Endothelial cell of umbilical vein (primary cell): ENCODE results near the gene ALK. TPM values are rescaled to one million over a fixed set of nuclear protein-coding genes. Genes with fewer than 3 reads are reported as not detected.

Source experiments
- BruUV-seq: library from RNA; stranded (reverse); fragments of 400-500 nt; replicated peaks from 2 replicates; lab custom pipeline; 2021; lab: Mats Ljungman, UMichigan
- CTCF ChIA-PET: fragments of 300-600, 350-600 bp; sonication (Branson Sonifier 250); formaldehyde crosslinking; loops from one replicate; lab custom pipeline; 2021; ENCODE audit warnings: antibody characterized with exemption, inconsistent platforms; lab: Charles Lee
- POLR2A ChIA-PET: fragments of 300-600, 350-600 bp; sonication (Branson Sonifier 250); formaldehyde crosslinking; loops from one replicate; lab custom pipeline; 2021; ENCODE audit warnings: antibody characterized with exemption, inconsistent platforms; lab: Charles Lee
- DNase-seq: peaks from one replicate; pipeline ENCODE4 v3.0.0-alpha.2; 2011; ENCODE audit warnings: low read depth, low spot score
- FAIRE-seq: peaks from 2 replicates; lab custom pipeline; 2011; peaks lifted over from hg19 to GRCh38; lab: Jason Lieb, UNC
- H2AFZ ChIP-seq: 2 replicates; pipeline ENCODE4 v1.6.0; 2012; ENCODE audit warnings: low read depth, low read length, control low read depth, inconsistent platforms
- H3K27ac ChIP-seq: 2 replicates; pipeline ENCODE4 v1.5.1; 2011; ENCODE audit warnings: low read depth, mild to moderate bottlenecking, control low read depth, low read length, moderate library complexity; ENCODE audit not compliant: insufficient read depth
- H3K27me3 ChIP-seq, 2 experiments: 2 replicates each; pipeline versions ENCODE4 v1.6.0 to v1.6.1; 2011; ENCODE audit warnings: low read length in 2 of 2, mixed read lengths in 1 of 2; ENCODE audit not compliant: control insufficient read depth in 2 of 2, insufficient read depth in 2 of 2
- H3K36me3 ChIP-seq, 2 experiments: 2 replicates in 1 of 2; 3 replicates in 1 of 2; pipeline ENCODE4 v1.5.1; 2011; ENCODE audit warnings: low read length in 2 of 2, mild to moderate bottlenecking in 1 of 2, moderate library complexity in 1 of 2; ENCODE audit not compliant: control insufficient read depth in 2 of 2, insufficient read depth in 2 of 2; ENCODE audit errors: extremely low read depth in 1 of 2
- H3K4me1 ChIP-seq: 3 replicates; pipeline ENCODE4 v1.5.1; 2011; ENCODE audit warnings: mild to moderate bottlenecking, low read length; ENCODE audit not compliant: control insufficient read depth, insufficient read depth; ENCODE audit errors: extremely low read depth
- H3K4me2 ChIP-seq: 2 replicates; pipeline ENCODE4 v1.6.1; 2011; ENCODE audit warnings: low read length, control low read depth, mixed read lengths; ENCODE audit not compliant: insufficient read depth
- H3K4me3 ChIP-seq, 3 experiments: fragments of 200-600 bp in 1 of 3; sonication (generic), shearing (Covaris generic) in 1 of 3; replicated peaks in 1 of 3; 2 replicates each; pipeline ENCODE4 v1.5.1; 2011 to 2016; ENCODE audit warnings: control low read depth in 3 of 3, low read length in 3 of 3, mild to moderate bottlenecking in 2 of 3, inconsistent platforms in 1 of 3, low read depth in 1 of 3, moderate library complexity in 1 of 3; ENCODE audit not compliant: insufficient read depth in 1 of 3
- H3K79me2 ChIP-seq: 2 replicates; pipeline ENCODE4 v1.6.0; 2012; ENCODE audit warnings: low read length, inconsistent platforms; ENCODE audit not compliant: control insufficient read depth, insufficient read depth
- H3K9ac ChIP-seq: replicated peaks from 2 replicates; pipeline ENCODE3; 2011; ENCODE audit warnings: low read length, control low read depth; ENCODE audit not compliant: insufficient read depth; ENCODE audit errors: extremely low read depth
- H3K9me1 ChIP-seq: replicated peaks from 3 replicates; pipeline ENCODE4 v1.6.0; 2011; ENCODE audit warnings: mild to moderate bottlenecking, low read length; ENCODE audit not compliant: control insufficient read depth, insufficient read depth; ENCODE audit errors: extremely low read depth
- H3K9me3 ChIP-seq: replicated peaks from 2 replicates; pipeline ENCODE4 v1.5.1; 2012; ENCODE audit warnings: low read length, inconsistent platforms; ENCODE audit not compliant: control insufficient read depth, insufficient read depth
- H4K20me1 ChIP-seq: replicated peaks from 2 replicates; pipeline ENCODE3; 2011; ENCODE audit warnings: mild to moderate bottlenecking, low read length; ENCODE audit not compliant: control insufficient read depth, insufficient read depth; ENCODE audit errors: extremely low read depth
- EZH2 ChIP-seq: IDR thresholded peaks from 2 replicates; pipeline ENCODE4 v1.6.1; 2012; ENCODE audit warnings: borderline replicate concordance, low read depth, mild to moderate bottlenecking, moderate library complexity, low read length, inconsistent platforms; ENCODE audit not compliant: severe bottlenecking
- GATA2 ChIP-seq: IDR thresholded peaks from 2 replicates; pipeline ENCODE4 v1.7.0; 2011; ENCODE audit warnings: low read depth, mild to moderate bottlenecking, moderate library complexity, mixed read lengths, low read length; ENCODE audit not compliant: insufficient read length, insufficient read depth
- MAX ChIP-seq: IDR thresholded peaks from 2 replicates; pipeline ENCODE4 v1.6.1; 2011; ENCODE audit not compliant: insufficient read depth, insufficient read length
- MYC ChIP-seq: IDR thresholded peaks from one replicate; pipeline ENCODE4 v1.6.1; 2011; ENCODE audit warnings: mild to moderate bottlenecking, low read depth, low read length
- POLR2AphosphoS5 ChIP-seq: IDR thresholded peaks from 2 replicates; pipeline ENCODE4 v1.6.1; 2012; ENCODE audit warnings: low read depth, mild to moderate bottlenecking, control low read depth, low read length, moderate library complexity; ENCODE audit not compliant: insufficient read depth
- dilution Hi-C: fragments of 300-500 bp; cut with MboI; formaldehyde crosslinking; loops from one replicate; pipeline ENCODE4 v1.15.0; 2019; ENCODE audit warnings: low sequenced_read_pairs; ENCODE audit not compliant: extremely low pct_ligation_motif_present
- intact Hi-C: fragments of 100-400 bp; cut with micrococcal nuclease; formaldehyde crosslinking; loops from one replicate; pipeline ENCODE4 v1.10.0; 2022
- polyA plus RNA-seq, 4 experiments: library from polyadenylated mRNA; depleted of rRNA in 3 of 4; stranded (reverse) in 3 of 4; unstranded in 1 of 4; fragments of >200 nt; gene quantifications; 2 replicates each; pipeline versions ENCODE4 v1.2.1 to v1.2.3, GENCODE V29; 2011 to 2012; ENCODE audit warnings: missing spikeins in 1 of 4
- total RNA-seq: library from RNA; stranded (reverse); gene quantifications from 2 replicates; pipeline ENCODE4 v1.2.3, GENCODE V29; 2021

ALK gene
- total and polyA plus RNA-seq, 2 donors (not counting 3 experiments of a cell fraction or from before 2014, with no cell fraction given), result not detected

GRCh38 chr2:29269765-29270109 is 651.6 kb downstream of the ALK start:
- no peak for FAIRE-seq
- H3K9ac ChIP-seq, result no peak overlapping the region
- no peak overlapping the region for H3K27ac ChIP-seq
- no peaks in the 10 kb centered on the region for H3K9me3 ChIP-seq
- no peak for DNase-seq
- no peaks in the 10 kb centered on the region for H3K9me1 ChIP-seq
- CTCF ChIA-PET, result interaction anchor here (1.5 kb wide), 1 partner anchor 10 kb away, joined by 4 read pairs; no protein-coding TSS in a partner anchor
- BruUV-seq, result no TSS peak
- no peak overlapping the region for H3K4me3 ChIP-seq
- no peaks in the 10 kb centered on the region for H4K20me1 ChIP-seq
- no peak overlapping the region for H3K4me2 ChIP-seq
- no peak overlapping the region for H2AFZ ChIP-seq
- no peaks in the 10 kb centered on the region for H3K36me3 ChIP-seq
- no peaks in the 10 kb centered on the region for H3K27me3 ChIP-seq
- TF ChIP-seq GATA2, result no peak
- no peak for TF ChIP-seq EZH2
- TF ChIP-seq MAX, result no peak
- peaks cover 5% of the 10 kb centered on the region for H3K4me1 ChIP-seq
- POLR2A ChIA-PET, result no interaction called here
- no peaks in the 10 kb centered on the region for H3K79me2 ChIP-seq
- intact Hi-C loops, result no loop called here
- dilution Hi-C loops, result no loop called here

- CTCF ChIA-PET, result interaction anchor here (1.5 kb wide), 1 partner anchor 10 kb away, joined by 4 read pairs; no protein-coding TSS in a partner anchor
- BruUV-seq, result no TSS peak
- Histone ChIP-seq H3K27me3 (no peaks in the 10 kb centered on the region), H3K79me2 (no peaks in the 10 kb centered on the region), H3K27ac (no peak overlapping the region), H3K9me3 (no peaks in the 10 kb centered on the region), H3K4me2 (no peak overlapping the region), H4K20me1 (no peaks in the 10 kb centered on the region), H3K36me3 (no peaks in the 10 kb centered on the region), H3K9ac (no peak overlapping the region), H3K4me3 (no peak overlapping the region), H2AFZ (no peak overlapping the region), H3K4me1 (peaks cover 5% of the 10 kb centered on the region), H3K9me1 (no peaks in the 10 kb centered on the region)
- DNase-seq, result no peak
- POLR2A ChIA-PET, result no interaction called here
- intact Hi-C loops, result no loop called here
- FAIRE-seq, result no peak
- dilution Hi-C loops, result no loop called here
- TF ChIP-seq POLR2AphosphoS5 (no peak), GATA2 (no peak), EZH2 (no peak), MYC (no peak)
Measured at GRCh38 chr2:29269095-29269764, 652.2 kb downstream of the ALK start.
